ENCODE results near the gene NFYC.

DNA sequence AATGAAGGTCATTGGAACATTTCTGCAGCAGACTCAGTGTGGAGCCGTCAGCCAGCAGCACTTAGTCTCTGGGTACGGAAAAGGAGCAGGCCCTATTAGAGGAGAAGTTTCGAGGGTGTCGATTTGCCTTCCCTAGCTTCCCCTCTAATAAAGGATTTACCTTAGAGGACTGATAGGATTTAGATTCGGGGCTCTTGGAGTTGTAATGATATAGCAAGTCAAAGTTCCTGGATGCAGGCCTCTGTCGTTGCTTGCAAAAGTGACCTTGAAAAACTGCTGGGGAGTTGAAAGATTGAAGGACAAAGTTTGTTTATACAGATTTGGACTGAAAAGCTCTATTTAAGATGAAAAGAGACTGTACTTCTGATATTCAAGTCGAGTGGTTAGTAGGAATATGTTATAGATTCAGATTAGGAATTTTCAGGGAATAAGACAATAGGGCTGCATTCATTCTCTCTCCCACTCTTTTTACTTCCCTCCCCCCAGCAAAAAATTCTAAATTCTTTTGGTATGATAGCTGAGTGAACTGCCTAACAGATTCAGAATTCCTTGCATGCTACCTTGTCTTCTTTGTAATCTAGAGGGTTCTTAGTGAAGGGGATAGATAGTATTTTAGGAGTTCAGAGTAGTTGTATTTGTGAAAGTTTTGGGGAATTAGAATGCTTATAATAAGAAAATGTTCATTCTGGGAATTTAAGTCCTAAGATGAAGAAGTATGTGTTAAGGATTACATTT is 19.2 kb downstream of the NFYC start:
- TF ChIP-seq CTCF (IDR thresholded peaks at IDR 0.05) (no peak), EZH2 (IDR thresholded peaks at IDR 0.05) (no peak), EZH2phosphoT487 (IDR thresholded peaks at IDR 0.05) (no peak)
